Right lobe of liver (tissue), 4 donors: ENCODE measurements around the gene CDH8.

Experiments
- POLR2A ChIP-seq: fragments of 450-650 bp; IDR thresholded peaks from one replicate; pipeline ENCODE4 v1.6.1; 2017; ENCODE audit warnings: antibody characterized with exemption, mild to moderate bottlenecking
- TF ChIP-seq, protein P1 (sequence below), 4 donors: fragments of 200-600 bp in 3 of 4; fragments of 450-650 bp in 1 of 4; IDR thresholded peaks; one replicate each; pipeline versions ENCODE4 v1.5.1 to v1.8.0; 2016 to 2022; ENCODE audit warnings: antibody characterized with exemption in 4 of 4, mild to moderate bottlenecking in 2 of 4
- donor health status: DM: no; HTN: no; CAD: no.
- donor health status: DM: no; HTN: no; CAD: no.
- donor health status: DM: no; HTN: yes; CAD: no.

DNA sequence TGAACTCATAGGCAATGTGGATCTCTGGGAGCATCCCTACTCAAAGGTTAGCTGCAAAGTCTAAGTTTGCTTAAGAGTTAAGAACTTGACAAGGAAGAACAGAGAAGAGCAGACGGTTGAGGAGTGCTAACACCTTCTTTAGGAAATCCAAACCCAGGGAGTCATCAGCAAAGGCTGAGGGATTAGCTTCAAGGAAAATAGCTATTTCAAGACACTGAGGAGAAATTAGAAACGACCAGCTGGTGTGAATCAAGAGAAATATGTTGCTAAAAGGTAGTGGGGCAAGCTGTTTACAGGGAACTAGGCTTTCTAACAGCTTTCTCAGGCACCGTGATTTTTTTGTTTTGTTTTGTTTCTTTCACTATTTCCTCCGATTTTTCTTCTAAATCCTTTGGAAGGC, 90.7 kb downstream of the CDH8 start:
- TF ChIP-seq, protein P1, sequence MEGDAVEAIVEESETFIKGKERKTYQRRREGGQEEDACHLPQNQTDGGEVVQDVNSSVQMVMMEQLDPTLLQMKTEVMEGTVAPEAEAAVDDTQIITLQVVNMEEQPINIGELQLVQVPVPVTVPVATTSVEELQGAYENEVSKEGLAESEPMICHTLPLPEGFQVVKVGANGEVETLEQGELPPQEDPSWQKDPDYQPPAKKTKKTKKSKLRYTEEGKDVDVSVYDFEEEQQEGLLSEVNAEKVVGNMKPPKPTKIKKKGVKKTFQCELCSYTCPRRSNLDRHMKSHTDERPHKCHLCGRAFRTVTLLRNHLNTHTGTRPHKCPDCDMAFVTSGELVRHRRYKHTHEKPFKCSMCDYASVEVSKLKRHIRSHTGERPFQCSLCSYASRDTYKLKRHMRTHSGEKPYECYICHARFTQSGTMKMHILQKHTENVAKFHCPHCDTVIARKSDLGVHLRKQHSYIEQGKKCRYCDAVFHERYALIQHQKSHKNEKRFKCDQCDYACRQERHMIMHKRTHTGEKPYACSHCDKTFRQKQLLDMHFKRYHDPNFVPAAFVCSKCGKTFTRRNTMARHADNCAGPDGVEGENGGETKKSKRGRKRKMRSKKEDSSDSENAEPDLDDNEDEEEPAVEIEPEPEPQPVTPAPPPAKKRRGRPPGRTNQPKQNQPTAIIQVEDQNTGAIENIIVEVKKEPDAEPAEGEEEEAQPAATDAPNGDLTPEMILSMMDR (IDR thresholded peaks at IDR 0.05) = no peak
- no peak for TF ChIP-seq POLR2A
